HCT116 (cell line): ENCODE measurements around the gene CAVIN1. TPM values are rescaled to one million over a fixed set of nuclear protein-coding genes. Genes with fewer than 3 reads are reported as not detected.

Experiments used
- ATAC-seq: fragments of 200-7000 bp; cut with Tn5 transposase; 2 replicates; pipeline ENCODE4 v1.9.1; 2020; ENCODE audit warnings: mild to moderate bottlenecking, moderate library complexity
- BruUV-seq: library from RNA; stranded (reverse); fragments of 400-500 nt; replicated peaks from 2 replicates; lab custom pipeline; 2021; lab: Mats Ljungman, UMichigan
- CTCF ChIA-PET: fragments of 300-600 bp; sonication (Branson Sonifier 250); formaldehyde crosslinking; loops from one replicate; lab custom pipeline; 2021; ENCODE audit warnings: antibody characterized with exemption; lab: Charles Lee
- POLR2A ChIA-PET: fragments of 300-600, 350-600 bp; sonication (Branson Sonifier 250); formaldehyde crosslinking; loops from one replicate; lab custom pipeline; 2021; ENCODE audit warnings: antibody characterized with exemption; lab: Charles Lee
- RAD21 ChIA-PET, 2 experiments: fragments of 300-600 bp; sonication (Branson Sonifier 250); formaldehyde crosslinking; loops; one replicate each; lab custom pipeline; 2023; ENCODE audit warnings: low total read pairs in 2 of 2; ENCODE audit not compliant: uncharacterized antibody in 2 of 2, unreplicated experiment in 2 of 2, low non-redundant PET in 1 of 2; lab: Charles Lee
- DNase-seq: peaks from one replicate; pipeline ENCODE4 v3.0.0-alpha.2; 2010; ENCODE audit warnings: low read depth, low spot score
- H2AFZ ChIP-seq: fragments of 200-600 bp; shearing (Covaris generic), sonication (generic); 2 replicates; pipeline ENCODE4 v1.6.1; 2017; ENCODE audit warnings: low read depth, mixed run types, mixed read lengths, antibody characterized with exemption, low read length; ENCODE audit not compliant: poor library complexity, severe bottlenecking
- H3K27ac ChIP-seq: 2 replicates; pipeline ENCODE4 v1.5.1; 2012; ENCODE audit warnings: low read depth, low read length
- H3K27me3 ChIP-seq: fragments of 200-600 bp; sonication (generic); 2 replicates; pipeline ENCODE4 v1.6.1; 2016; ENCODE audit warnings: mixed run types, low read length, mixed read lengths; ENCODE audit not compliant: insufficient read depth
- H3K36me3 ChIP-seq, 2 experiments: fragments of 200-500 bp in 1 of 2; fragments of 200-600 bp in 1 of 2; sonication (Bioruptor generic) in 1 of 2; sonication (generic) in 1 of 2; 2 replicates each; pipeline versions ENCODE4 v1.5.1 to v1.6.1; 2014 to 2016; ENCODE audit warnings: low read length in 2 of 2, inconsistent platforms in 1 of 2, mixed read lengths in 1 of 2, mixed run types in 1 of 2; ENCODE audit not compliant: insufficient read depth in 2 of 2, control insufficient read depth in 1 of 2
- H3K4me1 ChIP-seq, 2 experiments: fragments of 200-600 bp in 1 of 2; sonication (generic) in 1 of 2; 2 replicates each; pipeline versions ENCODE4 v1.5.1 to v1.6.1; 2012 to 2017; ENCODE audit warnings: low read length in 2 of 2, inconsistent platforms in 1 of 2, mild to moderate bottlenecking in 1 of 2, mixed read lengths in 1 of 2, mixed run types in 1 of 2, moderate library complexity in 1 of 2; ENCODE audit not compliant: insufficient read depth in 2 of 2, control insufficient read depth in 1 of 2
- H3K4me2 ChIP-seq: fragments of 200-600 bp; sonication (generic); 2 replicates; pipeline ENCODE4 v1.6.1; 2017; ENCODE audit warnings: mixed run types, low read length, mixed read lengths
- H3K4me3 ChIP-seq, 2 experiments: fragments of 200-600 bp in 1 of 2; sonication (generic) in 1 of 2; replicated peaks in 1 of 2; 2 replicates each; pipeline ENCODE4 v1.5.1; 2011 to 2016; ENCODE audit warnings: low read length in 2 of 2, control low read depth in 1 of 2, low read depth in 1 of 2, mild to moderate bottlenecking in 1 of 2, mixed read lengths in 1 of 2, mixed run types in 1 of 2
- H3K79me2 ChIP-seq: fragments of 200-600 bp; sonication (generic); 2 replicates; pipeline ENCODE4 v1.6.1; 2017; ENCODE audit warnings: mild to moderate bottlenecking, mixed run types, low read length, moderate library complexity, mixed read lengths; ENCODE audit not compliant: insufficient read depth
- H3K9ac ChIP-seq: fragments of 200-600 bp; sonication (generic); 2 replicates; pipeline ENCODE4 v1.6.1; 2016; ENCODE audit warnings: low read length, mixed read lengths
- H3K9me2 ChIP-seq: fragments of 200-600 bp; sonication (generic), shearing (Covaris generic); 2 replicates; pipeline ENCODE4 v1.6.1; 2017; ENCODE audit warnings: mixed run types, mild to moderate bottlenecking, moderate library complexity; ENCODE audit not compliant: insufficient read depth
- H3K9me3 ChIP-seq, 2 experiments: fragments of 200-500 bp in 1 of 2; fragments of 200-600 bp in 1 of 2; sonication (Bioruptor generic) in 1 of 2; sonication (generic) in 1 of 2; 2 replicates each; pipeline ENCODE4 v1.6.1; 2014 to 2017; ENCODE audit warnings: low read length in 2 of 2, mixed read lengths in 2 of 2, inconsistent platforms in 1 of 2, low read depth in 1 of 2, mild to moderate bottlenecking in 1 of 2, mixed run types in 1 of 2, moderate library complexity in 1 of 2; ENCODE audit not compliant: control insufficient read depth in 1 of 2, insufficient read depth in 1 of 2
- H4K20me1 ChIP-seq: fragments of 200-600 bp; sonication (generic), shearing (Covaris generic); 2 replicates; pipeline ENCODE4 v1.6.1; 2017; ENCODE audit warnings: mixed run types, mild to moderate bottlenecking, moderate library complexity; ENCODE audit not compliant: insufficient read depth
- ATF3 ChIP-seq: IDR thresholded peaks from 2 replicates; pipeline ENCODE4 v1.6.1; 2012
- CBX3 ChIP-seq: IDR thresholded peaks from 2 replicates; pipeline ENCODE4 v1.6.1; 2012; ENCODE audit warnings: low read depth
- CEBPB ChIP-seq: IDR thresholded peaks from 2 replicates; pipeline ENCODE4 v1.6.1; 2012; ENCODE audit warnings: low read depth
- EGR1 ChIP-seq: IDR thresholded peaks from 2 replicates; pipeline ENCODE4 v1.6.1; 2012; ENCODE audit warnings: low read depth
- ELF1 ChIP-seq: IDR thresholded peaks from 2 replicates; pipeline ENCODE4 v1.6.1; 2012; ENCODE audit warnings: low read depth, borderline replicate concordance
- EZH2phosphoT487 ChIP-seq: fragments of 200-600 bp; IDR thresholded peaks from 2 replicates; pipeline ENCODE4 v1.6.1; 2018; ENCODE audit warnings: antibody characterized with exemption, borderline replicate concordance
- JUND ChIP-seq: IDR thresholded peaks from 2 replicates; pipeline ENCODE4 v1.6.1; 2012
- POLR2AphosphoS5 ChIP-seq: IDR thresholded peaks from 2 replicates; pipeline ENCODE4 v1.6.1; 2011; ENCODE audit warnings: mild to moderate bottlenecking, low read depth, low read length, moderate library complexity
- RAD21 ChIP-seq: IDR thresholded peaks from 2 replicates; pipeline ENCODE4 v1.6.1; 2012; ENCODE audit warnings: low read depth, mild to moderate bottlenecking
- SIN3A ChIP-seq: IDR thresholded peaks from 2 replicates; pipeline ENCODE4 v1.6.1; 2012; ENCODE audit warnings: low read depth
- SRF ChIP-seq: IDR thresholded peaks from 2 replicates; pipeline ENCODE4 v1.6.1; 2012; ENCODE audit warnings: low read depth
- YY1 ChIP-seq: IDR thresholded peaks from 2 replicates; pipeline ENCODE4 v1.6.1; 2011; ENCODE audit warnings: low read length, low read depth, moderate library complexity, mild to moderate bottlenecking; ENCODE audit not compliant: insufficient replicate concordance; ENCODE audit errors: extremely low read depth
- ZBTB33 ChIP-seq: IDR thresholded peaks from 2 replicates; pipeline ENCODE4 v1.6.1; 2011; ENCODE audit warnings: mild to moderate bottlenecking, low read length, moderate library complexity; ENCODE audit not compliant: insufficient replicate concordance; ENCODE audit errors: extremely low read depth
- ZFX ChIP-seq: fragments of 450-650 bp; IDR thresholded peaks from 2 replicates; pipeline ENCODE4 v1.6.1; 2017
- ZNF274 ChIP-seq: fragments of 200-500 bp; sonication (Bioruptor generic); IDR thresholded peaks from 2 replicates; pipeline ENCODE4 v1.6.1; 2014; ENCODE audit warnings: mild to moderate bottlenecking, low read depth, low read length, inconsistent platforms
- intact Hi-C: fragments of 100-400 bp; cut with micrococcal nuclease; formaldehyde crosslinking; loops from 2 replicates; pipeline ENCODE4 v1.10.0; 2022
- total RNA-seq: library from RNA; stranded (reverse); gene quantifications from one replicate; pipeline ENCODE4 v1.2.1, GENCODE V29; 2021; ENCODE audit not compliant: unreplicated experiment

Gene CAVIN1
- total RNA-seq, 1 experiment from 2014 or later = 79.7 TPM

DNA sequence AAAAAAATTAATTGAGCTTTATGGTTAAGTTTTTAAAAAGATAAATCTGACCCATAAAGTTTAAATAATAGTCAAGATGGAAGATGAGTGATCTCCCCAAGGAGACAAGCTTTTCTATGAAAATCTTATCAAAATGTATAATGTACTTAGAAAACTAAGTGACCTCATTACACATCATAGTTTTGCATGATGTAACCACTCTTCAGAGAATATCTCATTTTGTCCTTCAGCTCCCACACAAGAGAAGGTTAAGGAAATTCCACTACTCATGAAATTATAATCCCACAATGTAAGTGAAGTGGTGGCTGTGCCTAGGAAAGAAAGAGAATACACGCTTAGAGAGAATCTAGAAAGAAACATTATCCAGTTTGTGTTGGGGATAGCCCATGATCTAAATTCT is 49.2 kb downstream of the CAVIN1 start:
- 0 out of 4 replicates have a peak, but pooled peaks cover 0 to 6% of the 10 kb centered on the region in 2 experiments for H3K36me3 ChIP-seq
- no peak overlapping the region for H3K9ac ChIP-seq
- POLR2A ChIA-PET = no interaction called here
- no peaks in the 10 kb centered on the region for H3K9me3 ChIP-seq
- TF ChIP-seq YY1 = no peak
- TF ChIP-seq ZNF274 = no peak
- TF ChIP-seq CEBPB = no peak
- no peak for TF ChIP-seq POLR2AphosphoS5
- no peak for TF ChIP-seq CBX3
- no peak for TF ChIP-seq EZH2phosphoT487
- TF ChIP-seq JUND = no peak
- TF ChIP-seq ATF3 = no peak
- TF ChIP-seq, all 23 proteins: peak for 0
- intact Hi-C loops = no loop called here
- Histone ChIP-seq H3K4me3 (no peak overlapping the region), H3K79me2 (peaks cover 34% of the 10 kb centered on the region), H3K4me2 (no peak overlapping the region), H3K27ac (no peak overlapping the region), H3K4me1 (no peaks in the 10 kb centered on the region), H3K27me3 (no peaks in the 10 kb centered on the region), H2AFZ (no peak overlapping the region), H3K9me2 (no peaks in the 10 kb centered on the region), H4K20me1 (0 out of 2 replicates have a peak, but pooled peaks cover 3% of the 10 kb centered on the region)
- DNase-seq (no peak), ATAC-seq (no peak)
- ChIA-PET RAD21 (no interaction called here), CTCF (interaction anchor here (0.6 kb wide), 1 partner anchor 276 kb away, joined by 3 read pairs; no protein-coding TSS in a partner anchor)
- BruUV-seq = no TSS peak

- intact Hi-C loops = no loop called here
- Histone ChIP-seq H3K9ac (no peak overlapping the region), H3K4me1 (no peaks in the 10 kb centered on the region), H3K9me2 (no peaks in the 10 kb centered on the region), H3K27ac (no peak overlapping the region), H3K4me3 (no peak overlapping the region), H4K20me1 (0 out of 2 replicates have a peak, but pooled peaks cover 3% of the 10 kb centered on the region), H3K9me3 (no peaks in the 10 kb centered on the region), H3K4me2 (no peak overlapping the region), H2AFZ (no peak overlapping the region), H3K79me2 (peaks cover 30% of the 10 kb centered on the region), H3K36me3 (0 out of 4 replicates have a peak, but pooled peaks cover 0 to 6% of the 10 kb centered on the region in 2 experiments), H3K27me3 (no peaks in the 10 kb centered on the region)
- DNase-seq (no peak), ATAC-seq (no peak)
- ChIA-PET POLR2A (no interaction called here), RAD21 (no interaction called here), CTCF (no interaction called here)
- no TSS peak for BruUV-seq
- no peak for TF ChIP-seq SRF
- TF ChIP-seq EGR1 = no peak
- no peak for TF ChIP-seq CBX3
- TF ChIP-seq RAD21 = no peak
- no peak for TF ChIP-seq ZBTB33
- TF ChIP-seq CEBPB = no peak
- no peak for TF ChIP-seq JUND
- TF ChIP-seq ELF1 = no peak
- TF ChIP-seq YY1 = no peak
- no peak for TF ChIP-seq SIN3A
- TF ChIP-seq ATF3 = no peak
- no peak for TF ChIP-seq POLR2AphosphoS5
- TF ChIP-seq ZFX = no peak
These were observed 50.9 kb downstream of the CAVIN1 start for GRCh38 chr17:42372142-42372541.
